GM18498 (cell line): ENCODE results near the gene PRM2.
"Not testable (repeated sequence)": the region's sequence is repeated elsewhere in the genome, so short reads cannot be mapped to it uniquely, and the experiment has no call there.

ENCODE experiments used
- ATAC-seq: cut with Tn5 transposase; IDR thresholded peaks from one replicate; pipeline ENCODE4 v1.9.1; 2021; ENCODE audit warnings: mild to moderate bottlenecking, moderate library complexity; ENCODE audit not compliant: unreplicated experiment

Gene PRM2

GRCh38 chr16:11290102-11290893 is 14.0 kb upstream of the PRM2 start:
- no peak for ATAC-seq

- not testable (repeated sequence) for ATAC-seq
These were observed 13.4 kb upstream of the PRM2 start for GRCh38 chr16:11289696-11290095.

GRCh38 chr16:11289202-11289601 is 12.9 kb upstream of the PRM2 start:
- ATAC-seq, result no peak

- ATAC-seq, result no peak
These were observed 9.6 kb upstream of the PRM2 start for GRCh38 chr16:11285842-11286241.

GRCh38 chr16:11283820-11284248 is 7.6 kb upstream of the PRM2 start:
- no peak for ATAC-seq

GRCh38 chr16:11280616-11281522 is 4.6 kb upstream of the PRM2 start, which contains the start of gene PRM1:
Gene PRM1 (minus strand): TSS chr16:11281330. CDS start chr16:11281238, 92 bp downstream.
- no peak for ATAC-seq

- no peak for ATAC-seq
These were observed 2.7 kb upstream of the PRM2 start for GRCh38 chr16:11278681-11279628.

GRCh38 chr16:11277607-11278337 is 1.5 kb upstream of the PRM2 start:
- no peak for ATAC-seq

GRCh38 chr16:11276896-11277593 is 765 bp upstream of the PRM2 start:
- no peak for ATAC-seq

- no peak for ATAC-seq
These were observed 1.3 kb downstream of the PRM2 start for GRCh38 chr16:11274964-11275363.

GRCh38 chr16:11273721-11274324 is 2.5 kb downstream of the PRM2 start:
- ATAC-seq, result no peak

- ATAC-seq, result no peak
These were observed 3.2 kb downstream of the PRM2 start, which contains the start of gene PRM3 for GRCh38 chr16:11272921-11273720. Gene PRM3 (minus strand): TSS chr16:11273629. CDS start chr16:11273595, 34 bp downstream.

- ATAC-seq, result no peak
These were observed 3.8 kb downstream of the PRM2 start for GRCh38 chr16:11272484-11272883.

- ATAC-seq, result no peak
These were observed 4.7 kb downstream of the PRM2 start for GRCh38 chr16:11271610-11272009.

GRCh38 chr16:11270602-11271162 is 5.6 kb downstream of the PRM2 start:
- ATAC-seq, result no peak

- ATAC-seq, result no peak
These were observed 7.3 kb downstream of the PRM2 start, which contains the start of gene TNP2 for GRCh38 chr16:11268921-11269375. Gene TNP2 (minus strand): TSS chr16:11269325. CDS start chr16:11269262, 63 bp downstream.

GRCh38 chr16:11265124-11265523 is 11.2 kb downstream of the PRM2 start:
- no peak for ATAC-seq
